HL-60 (cell line): ENCODE measurements around the gene CDH5.

Experiments used
- GABPA ChIP-seq: IDR thresholded peaks from 2 replicates; pipeline ENCODE4 v1.6.1; 2012; ENCODE audit warnings: low read depth
- POLR2AphosphoS5 ChIP-seq: IDR thresholded peaks from 2 replicates; pipeline ENCODE4 v1.6.1; 2012; ENCODE audit warnings: low read depth
- SPI1 ChIP-seq: IDR thresholded peaks from 2 replicates; pipeline ENCODE4 v1.6.1; 2012; ENCODE audit warnings: low read depth, mild to moderate bottlenecking, borderline replicate concordance
- TF ChIP-seq, protein P1 (sequence below): IDR thresholded peaks from one replicate; pipeline ENCODE4 v1.5.1; 2011; ENCODE audit warnings: low read length, control low read depth, inconsistent platforms; ENCODE audit not compliant: insufficient read depth
- TF ChIP-seq, protein P2 (sequence below): IDR thresholded peaks from 2 replicates; pipeline ENCODE4 v1.6.1; 2012; ENCODE audit warnings: low read depth; ENCODE audit not compliant: insufficient replicate concordance

DNA sequence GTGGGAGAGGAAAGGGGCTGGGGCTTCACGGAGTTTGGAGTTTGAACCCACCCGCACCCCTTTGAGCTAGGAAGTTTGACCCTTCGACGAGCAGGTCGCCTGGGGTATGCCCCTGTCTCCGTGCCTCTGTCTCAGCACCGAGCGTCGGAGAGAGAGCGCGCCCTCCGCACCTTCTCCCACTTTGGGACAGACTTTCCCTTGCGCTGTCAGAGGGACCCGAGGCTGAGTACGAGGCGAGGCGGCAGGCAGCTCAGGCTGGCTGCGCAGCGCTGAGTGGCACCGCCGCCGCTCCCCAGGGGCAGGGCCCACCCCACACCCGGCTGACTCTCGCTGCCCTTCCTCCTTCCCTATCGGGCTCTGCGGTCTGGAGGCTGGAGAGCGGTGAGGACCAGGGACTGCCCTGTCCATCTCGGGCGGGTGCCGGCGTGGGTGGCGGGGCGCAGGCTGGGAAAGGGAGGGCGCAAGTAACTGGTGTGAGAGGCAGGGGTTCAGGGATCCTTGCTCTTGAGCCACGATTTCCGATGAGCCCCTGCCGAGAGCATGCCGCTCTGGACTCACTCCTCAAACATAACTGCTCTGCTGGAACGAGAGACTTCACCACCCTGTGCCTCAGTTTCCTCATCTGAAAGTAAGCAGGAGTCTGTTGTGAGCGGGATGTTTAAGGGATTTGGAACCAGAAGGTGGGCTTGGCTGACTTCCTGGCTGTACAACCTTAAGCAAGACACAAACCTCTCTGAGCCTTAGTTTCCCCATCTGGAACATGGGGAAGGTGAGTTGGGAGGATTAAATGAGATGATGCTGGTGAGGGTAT lies 61.6 kb downstream of the CDH5 start:
- TF ChIP-seq, protein P1, sequence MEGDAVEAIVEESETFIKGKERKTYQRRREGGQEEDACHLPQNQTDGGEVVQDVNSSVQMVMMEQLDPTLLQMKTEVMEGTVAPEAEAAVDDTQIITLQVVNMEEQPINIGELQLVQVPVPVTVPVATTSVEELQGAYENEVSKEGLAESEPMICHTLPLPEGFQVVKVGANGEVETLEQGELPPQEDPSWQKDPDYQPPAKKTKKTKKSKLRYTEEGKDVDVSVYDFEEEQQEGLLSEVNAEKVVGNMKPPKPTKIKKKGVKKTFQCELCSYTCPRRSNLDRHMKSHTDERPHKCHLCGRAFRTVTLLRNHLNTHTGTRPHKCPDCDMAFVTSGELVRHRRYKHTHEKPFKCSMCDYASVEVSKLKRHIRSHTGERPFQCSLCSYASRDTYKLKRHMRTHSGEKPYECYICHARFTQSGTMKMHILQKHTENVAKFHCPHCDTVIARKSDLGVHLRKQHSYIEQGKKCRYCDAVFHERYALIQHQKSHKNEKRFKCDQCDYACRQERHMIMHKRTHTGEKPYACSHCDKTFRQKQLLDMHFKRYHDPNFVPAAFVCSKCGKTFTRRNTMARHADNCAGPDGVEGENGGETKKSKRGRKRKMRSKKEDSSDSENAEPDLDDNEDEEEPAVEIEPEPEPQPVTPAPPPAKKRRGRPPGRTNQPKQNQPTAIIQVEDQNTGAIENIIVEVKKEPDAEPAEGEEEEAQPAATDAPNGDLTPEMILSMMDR: no peak
- TF ChIP-seq GABPA: no peak
- TF ChIP-seq, protein P2, sequence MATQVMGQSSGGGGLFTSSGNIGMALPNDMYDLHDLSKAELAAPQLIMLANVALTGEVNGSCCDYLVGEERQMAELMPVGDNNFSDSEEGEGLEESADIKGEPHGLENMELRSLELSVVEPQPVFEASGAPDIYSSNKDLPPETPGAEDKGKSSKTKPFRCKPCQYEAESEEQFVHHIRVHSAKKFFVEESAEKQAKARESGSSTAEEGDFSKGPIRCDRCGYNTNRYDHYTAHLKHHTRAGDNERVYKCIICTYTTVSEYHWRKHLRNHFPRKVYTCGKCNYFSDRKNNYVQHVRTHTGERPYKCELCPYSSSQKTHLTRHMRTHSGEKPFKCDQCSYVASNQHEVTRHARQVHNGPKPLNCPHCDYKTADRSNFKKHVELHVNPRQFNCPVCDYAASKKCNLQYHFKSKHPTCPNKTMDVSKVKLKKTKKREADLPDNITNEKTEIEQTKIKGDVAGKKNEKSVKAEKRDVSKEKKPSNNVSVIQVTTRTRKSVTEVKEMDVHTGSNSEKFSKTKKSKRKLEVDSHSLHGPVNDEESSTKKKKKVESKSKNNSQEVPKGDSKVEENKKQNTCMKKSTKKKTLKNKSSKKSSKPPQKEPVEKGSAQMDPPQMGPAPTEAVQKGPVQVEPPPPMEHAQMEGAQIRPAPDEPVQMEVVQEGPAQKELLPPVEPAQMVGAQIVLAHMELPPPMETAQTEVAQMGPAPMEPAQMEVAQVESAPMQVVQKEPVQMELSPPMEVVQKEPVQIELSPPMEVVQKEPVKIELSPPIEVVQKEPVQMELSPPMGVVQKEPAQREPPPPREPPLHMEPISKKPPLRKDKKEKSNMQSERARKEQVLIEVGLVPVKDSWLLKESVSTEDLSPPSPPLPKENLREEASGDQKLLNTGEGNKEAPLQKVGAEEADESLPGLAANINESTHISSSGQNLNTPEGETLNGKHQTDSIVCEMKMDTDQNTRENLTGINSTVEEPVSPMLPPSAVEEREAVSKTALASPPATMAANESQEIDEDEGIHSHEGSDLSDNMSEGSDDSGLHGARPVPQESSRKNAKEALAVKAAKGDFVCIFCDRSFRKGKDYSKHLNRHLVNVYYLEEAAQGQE: no peak
- no peak for TF ChIP-seq POLR2AphosphoS5
- no peak for TF ChIP-seq SPI1
